SU-DHL-6 (cell line): Measurements from ENCODE around the gene TRAF2.

ENCODE experiments used
- H2AFZ ChIP-seq: fragments of 200-600 bp; sonication (generic); 2 replicates; pipeline ENCODE4 v1.6.1; 2014; ENCODE audit warnings: low read depth, mild to moderate bottlenecking, moderate library complexity, mixed read lengths, antibody characterized with exemption, low read length; ENCODE audit not compliant: severe bottlenecking
- H3F3A ChIP-seq: fragments of 200-600 bp; shearing (Covaris generic); 2 replicates; pipeline ENCODE4 v1.6.0; 2016; ENCODE audit warnings: antibody characterized with exemption, mild to moderate bottlenecking; ENCODE audit not compliant: insufficient read depth
- H3K27ac ChIP-seq: fragments of 200-600 bp; sonication (generic); 2 replicates; pipeline ENCODE4 v1.5.1; 2016; ENCODE audit warnings: low read depth, mild to moderate bottlenecking, low read length, moderate library complexity, mixed read lengths
- H3K27me3 ChIP-seq: fragments of 200-600 bp; sonication (generic), shearing (Covaris generic); 2 replicates; pipeline ENCODE4 v1.6.0; 2014; ENCODE audit warnings: mild to moderate bottlenecking, low read length
- H3K36me3 ChIP-seq: fragments of 200-600 bp; sonication (generic); 2 replicates; pipeline ENCODE4 v1.6.1; 2014; ENCODE audit warnings: mild to moderate bottlenecking, low read length, mixed read lengths
- H3K4me2 ChIP-seq: fragments of 300-600, 200-600 bp; shearing (Covaris generic), sonication (generic); 2 replicates; pipeline ENCODE4 v1.6.0; 2014; ENCODE audit warnings: low read length, low read depth, mild to moderate bottlenecking; ENCODE audit not compliant: poor library complexity, severe bottlenecking
- H3K4me3 ChIP-seq: fragments of 200-600 bp; sonication (generic); 2 replicates; pipeline ENCODE4 v1.5.1; 2014; ENCODE audit warnings: antibody characterized with exemption, low read length, mild to moderate bottlenecking, mixed read lengths; ENCODE audit not compliant: insufficient read depth, poor library complexity, severe bottlenecking
- H3K79me2 ChIP-seq: fragments of 200-600 bp; sonication (generic); 2 replicates; pipeline ENCODE4 v1.6.1; 2014; ENCODE audit warnings: mild to moderate bottlenecking, low read length, moderate library complexity; ENCODE audit not compliant: insufficient read depth
- H3K9ac ChIP-seq: fragments of 200-600 bp; sonication (generic); 2 replicates; pipeline ENCODE4 v1.7.0; 2014; ENCODE audit warnings: mild to moderate bottlenecking, low read length
- H3K9me2 ChIP-seq: fragments of 200-600 bp; sonication (generic); replicated peaks from 2 replicates; pipeline ENCODE4 v1.6.1; 2014; ENCODE audit warnings: low read length; ENCODE audit not compliant: insufficient read depth
- H3K9me3 ChIP-seq: fragments of 200-600 bp; sonication (generic); 2 replicates; pipeline ENCODE4 v1.6.1; 2014; ENCODE audit warnings: low read length, mixed read lengths; ENCODE audit not compliant: insufficient read depth
- H4K20me1 ChIP-seq: fragments of 200-600 bp; sonication (generic); 2 replicates; pipeline ENCODE4 v1.6.1; 2014; ENCODE audit warnings: low read depth, mild to moderate bottlenecking, antibody characterized with exemption, low read length, moderate library complexity, mixed read lengths
- CTCF ChIP-seq: fragments of 200-600 bp; sonication (generic); IDR thresholded peaks from one replicate; pipeline ENCODE4 v1.5.1; 2017; ENCODE audit warnings: antibody characterized with exemption, mild to moderate bottlenecking, low read length, moderate library complexity; ENCODE audit not compliant: insufficient read depth, poor library complexity, severe bottlenecking
- EZH2phosphoT487 ChIP-seq: fragments of 200-600 bp; sonication (generic), shearing (Covaris generic); conservative IDR thresholded peaks from 2 replicates; pipeline ENCODE4 v1.6.1; 2018; ENCODE audit warnings: mild to moderate bottlenecking, antibody characterized with exemption, low read length, moderate library complexity, mixed read lengths

TRAF2 gene

GRCh38 chr9:136906266-136906665 lies 19.9 kb downstream of the TRAF2 start:
- H3K9me3 ChIP-seq: no peaks in the 10 kb centered on the region

GRCh38 chr9:136907011-136907914 lies 20.9 kb downstream of the TRAF2 start:
- Histone ChIP-seq H4K20me1 (no peaks in the 10 kb centered on the region), H3K9ac (no peak overlapping the region), H3K36me3 (peaks cover 3% of the 10 kb centered on the region; the same call in 1 of the 2 replicates), H3K27ac (no peak overlapping the region), H3K4me2 (no peak overlapping the region), H3K9me2 (no peaks in the 10 kb centered on the region), H3K4me3 (no peak overlapping the region), H3K9me3 (no peaks in the 10 kb centered on the region), H3K79me2 (no peaks in the 10 kb centered on the region), H3K27me3 (no peaks in the 10 kb centered on the region), H2AFZ (no peak overlapping the region), H3F3A (no peaks in the 10 kb centered on the region)
- no peak for TF ChIP-seq EZH2phosphoT487
- no peak for TF ChIP-seq CTCF

More at GRCh38 chr9:136906266-136906665, 19.9 kb downstream of the TRAF2 start:
- Histone ChIP-seq H3K4me2 (no peak overlapping the region), H3F3A (no peaks in the 10 kb centered on the region), H3K27me3 (no peaks in the 10 kb centered on the region), H3K36me3 (peaks cover 3% of the 10 kb centered on the region; the same call in 1 of the 2 replicates), H3K79me2 (no peaks in the 10 kb centered on the region), H4K20me1 (no peaks in the 10 kb centered on the region), H3K9ac (no peak overlapping the region), H3K4me3 (no peak overlapping the region), H3K9me2 (no peaks in the 10 kb centered on the region), H2AFZ (no peak overlapping the region), H3K27ac (no peak overlapping the region)
- TF ChIP-seq EZH2phosphoT487: no peak
- TF ChIP-seq CTCF: no peak

- no peak overlapping the region for H2AFZ ChIP-seq
- no peaks in the 10 kb centered on the region for H3K27me3 ChIP-seq
- H3K9me2 ChIP-seq: no peaks in the 10 kb centered on the region
- H3K4me3 ChIP-seq: no peak overlapping the region
- no peaks in the 10 kb centered on the region for H3K79me2 ChIP-seq
- no peaks in the 10 kb centered on the region for H4K20me1 ChIP-seq
- no peak overlapping the region for H3K9ac ChIP-seq
- no peak for TF ChIP-seq EZH2phosphoT487
- no peak for TF ChIP-seq CTCF
- H3F3A ChIP-seq: no peaks in the 10 kb centered on the region
- H3K4me2 ChIP-seq: no peak overlapping the region
- no peaks in the 10 kb centered on the region for H3K9me3 ChIP-seq
- H3K36me3 ChIP-seq: peaks cover 3% of the 10 kb centered on the region; the same call in 1 of the 2 replicates
- H3K27ac ChIP-seq: no peak overlapping the region
Measured at GRCh38 chr9:136910197-136910900, 24.0 kb downstream of the TRAF2 start.
